HCT116 (cell line): ENCODE results near the gene KCTD1. TPM values are rescaled to one million over a fixed set of nuclear protein-coding genes. Genes with fewer than 3 reads are reported as not detected.

Experiments
- CEBPB ChIP-seq: IDR thresholded peaks from 2 replicates; pipeline ENCODE4 v1.6.1; 2012; ENCODE audit warnings: low read depth
- EGR1 ChIP-seq: IDR thresholded peaks from 2 replicates; pipeline ENCODE4 v1.6.1; 2012; ENCODE audit warnings: low read depth
- ELF1 ChIP-seq: IDR thresholded peaks from 2 replicates; pipeline ENCODE4 v1.6.1; 2012; ENCODE audit warnings: low read depth, borderline replicate concordance
- FOSL1 ChIP-seq: IDR thresholded peaks from 2 replicates; pipeline ENCODE4 v1.6.1; 2012; ENCODE audit warnings: low read depth
- JUND ChIP-seq: IDR thresholded peaks from 2 replicates; pipeline ENCODE4 v1.6.1; 2012
- POLR2A ChIP-seq: IDR thresholded peaks from 2 replicates; pipeline ENCODE4 v1.7.0; 2011; ENCODE audit warnings: borderline replicate concordance; ENCODE audit not compliant: insufficient read depth, insufficient read length; ENCODE audit errors: extremely low read depth
- POLR2AphosphoS5 ChIP-seq: IDR thresholded peaks from 2 replicates; pipeline ENCODE4 v1.6.1; 2011; ENCODE audit warnings: mild to moderate bottlenecking, low read depth, low read length, moderate library complexity
- RAD21 ChIP-seq: IDR thresholded peaks from 2 replicates; pipeline ENCODE4 v1.6.1; 2012; ENCODE audit warnings: low read depth, mild to moderate bottlenecking
- SP1 ChIP-seq: IDR thresholded peaks from 2 replicates; pipeline ENCODE4 v1.6.1; 2012; ENCODE audit warnings: low read depth
- SRF ChIP-seq: IDR thresholded peaks from 2 replicates; pipeline ENCODE4 v1.6.1; 2012; ENCODE audit warnings: low read depth
- YY1 ChIP-seq: IDR thresholded peaks from 2 replicates; pipeline ENCODE4 v1.6.1; 2011; ENCODE audit warnings: low read length, low read depth, moderate library complexity, mild to moderate bottlenecking; ENCODE audit not compliant: insufficient replicate concordance; ENCODE audit errors: extremely low read depth
- ZFX ChIP-seq: fragments of 450-650 bp; IDR thresholded peaks from 2 replicates; pipeline ENCODE4 v1.6.1; 2017
- ZNF274 ChIP-seq: fragments of 200-500 bp; sonication (Bioruptor generic); IDR thresholded peaks from 2 replicates; pipeline ENCODE4 v1.6.1; 2014; ENCODE audit warnings: mild to moderate bottlenecking, low read depth, low read length, inconsistent platforms
- total RNA-seq: library from RNA; stranded (reverse); gene quantifications from one replicate; pipeline ENCODE4 v1.2.1, GENCODE V29; 2021; ENCODE audit not compliant: unreplicated experiment
- TF ChIP-seq, protein P1 (sequence below): IDR thresholded peaks from 2 replicates; pipeline ENCODE4 v1.6.1; 2011; ENCODE audit warnings: mild to moderate bottlenecking, low read length, moderate library complexity; ENCODE audit not compliant: insufficient replicate concordance; ENCODE audit errors: extremely low read depth

The KCTD1 gene
- total RNA-seq, 1 experiment from 2014 or later, result 16.8 TPM

DNA sequence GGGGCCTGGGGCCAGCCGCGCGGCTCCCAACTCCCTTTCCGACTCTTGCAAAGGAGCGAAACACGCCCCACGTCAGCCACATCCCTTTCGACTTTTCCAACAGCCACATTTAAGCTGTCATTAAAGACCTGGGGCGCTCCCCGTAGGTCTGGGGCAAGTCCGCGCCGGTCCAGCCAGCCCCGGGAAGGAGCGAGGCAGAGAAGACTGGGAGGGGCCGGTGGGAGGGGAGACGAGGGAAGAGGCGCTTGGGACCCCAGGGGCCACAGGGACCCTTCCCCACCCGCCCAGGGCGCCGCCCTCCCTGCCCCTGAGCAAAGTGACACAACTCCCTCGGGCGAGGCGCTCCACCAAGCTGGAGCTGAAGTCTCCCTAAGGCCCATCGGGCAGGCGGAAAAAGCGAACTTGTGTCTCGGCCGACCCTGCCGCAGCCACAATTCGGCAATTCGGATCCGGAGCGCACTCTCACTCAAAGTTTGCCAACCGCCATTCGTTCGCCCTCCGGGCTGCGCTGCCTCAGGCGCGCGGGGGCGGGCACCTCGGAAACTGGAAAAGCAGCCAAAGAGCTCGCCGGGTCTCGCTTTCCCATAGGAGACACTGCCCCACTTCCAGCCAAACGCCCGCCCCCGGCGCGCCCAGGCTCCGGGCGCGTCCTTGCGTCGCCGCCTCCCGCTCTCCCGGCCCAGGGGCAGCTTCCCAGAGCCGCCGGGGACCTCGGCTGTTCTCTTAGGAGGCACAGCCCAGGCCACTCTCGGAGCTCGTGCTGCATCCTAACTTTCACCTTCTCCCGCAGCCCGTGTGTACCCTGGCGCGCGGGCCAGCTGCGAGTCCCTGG, 1.1 kb upstream of the KCTD1 start (continued):
- TF ChIP-seq ZNF274, result no peak
- TF ChIP-seq ELF1, result no peak
- peak; percentile 18; the same call in 1 of the 2 replicates for TF ChIP-seq RAD21
- TF ChIP-seq, protein P1, sequence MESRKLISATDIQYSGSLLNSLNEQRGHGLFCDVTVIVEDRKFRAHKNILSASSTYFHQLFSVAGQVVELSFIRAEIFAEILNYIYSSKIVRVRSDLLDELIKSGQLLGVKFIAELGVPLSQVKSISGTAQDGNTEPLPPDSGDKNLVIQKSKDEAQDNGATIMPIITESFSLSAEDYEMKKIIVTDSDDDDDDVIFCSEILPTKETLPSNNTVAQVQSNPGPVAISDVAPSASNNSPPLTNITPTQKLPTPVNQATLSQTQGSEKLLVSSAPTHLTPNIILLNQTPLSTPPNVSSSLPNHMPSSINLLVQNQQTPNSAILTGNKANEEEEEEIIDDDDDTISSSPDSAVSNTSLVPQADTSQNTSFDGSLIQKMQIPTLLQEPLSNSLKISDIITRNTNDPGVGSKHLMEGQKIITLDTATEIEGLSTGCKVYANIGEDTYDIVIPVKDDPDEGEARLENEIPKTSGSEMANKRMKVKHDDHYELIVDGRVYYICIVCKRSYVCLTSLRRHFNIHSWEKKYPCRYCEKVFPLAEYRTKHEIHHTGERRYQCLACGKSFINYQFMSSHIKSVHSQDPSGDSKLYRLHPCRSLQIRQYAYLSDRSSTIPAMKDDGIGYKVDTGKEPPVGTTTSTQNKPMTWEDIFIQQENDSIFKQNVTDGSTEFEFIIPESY, result no peak
- peak; percentile 17 for TF ChIP-seq YY1
- TF ChIP-seq ZFX, result no peak; the same call in 1 of the 2 replicates
- no peak for TF ChIP-seq JUND
- no peak for TF ChIP-seq SP1
- peak; percentile 79 for TF ChIP-seq POLR2AphosphoS5
- TF ChIP-seq EGR1, result peak; percentile 93
- no peak for TF ChIP-seq SRF
- TF ChIP-seq POLR2A, result peak; percentile 48
- TF ChIP-seq CEBPB, result no peak
- no peak for TF ChIP-seq FOSL1
